ENCODE results near the gene DDR1. TPM values are rescaled to one million over a fixed set of nuclear protein-coding genes. Genes with fewer than 3 reads are reported as not detected.

Gene DDR1
- total and polyA plus RNA-seq, 2 experiments from 2014 or later = 58.3 to 154 TPM

DNA sequence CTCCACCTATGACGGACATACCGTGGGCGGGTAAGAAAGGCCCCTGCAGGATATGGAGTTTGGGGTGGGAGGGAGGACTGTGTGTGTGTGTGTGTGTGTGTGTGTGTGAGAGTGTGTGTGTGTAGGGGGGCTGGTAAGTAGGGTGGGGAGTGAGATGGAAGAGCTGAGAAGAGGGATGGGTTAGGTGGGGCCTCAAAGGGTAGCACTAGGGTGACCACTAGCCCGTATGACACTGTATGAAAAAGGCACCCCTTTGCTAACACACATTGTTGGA lies 7.1 kb downstream of the DDR1 start:
- H3K36me3 ChIP-seq (ENCODE audit: insufficient read depth) = peaks cover 9% of the 10 kb centered on the region
- no peak overlapping the region; the same call in 2 of the 3 replicates for H3K4me3 Mint-ChIP-seq
- ATAC-seq (no peak), DNase-seq (ENCODE audit: low spot score) (no peak)
- H3F3A ChIP-seq (replicated peaks; ENCODE audit: low read depth) = 0 out of 2 replicates have a peak, but pooled peaks cover 3% of the 10 kb centered on the region
- no peaks in the 10 kb centered on the region for H3K27me3 ChIP-seq (ENCODE audit: insufficient read depth)
- H3K4me3 ChIP-seq = no peak overlapping the region
- no peak overlapping the region for H3K27ac ChIP-seq (ENCODE audit: low read depth)
- H3K4me1 Mint-ChIP-seq = peaks cover 37% of the 10 kb centered on the region
- H3K79me2 ChIP-seq (replicated peaks; ENCODE audit: insufficient read depth) = peaks cover 36% of the 10 kb centered on the region
- no peak for TF ChIP-seq JUNB (IDR thresholded peaks at IDR 0.05; ENCODE audit: unreplicated experiment)
- TF ChIP-seq ZNF114 (CRISPR knock-in tag; IDR thresholded peaks at IDR 0.05) = no peak
- no peak for TF ChIP-seq NANOG (IDR thresholded peaks at IDR 0.05; ENCODE audit: borderline replicate concordance)
- TF ChIP-seq, protein P1, sequence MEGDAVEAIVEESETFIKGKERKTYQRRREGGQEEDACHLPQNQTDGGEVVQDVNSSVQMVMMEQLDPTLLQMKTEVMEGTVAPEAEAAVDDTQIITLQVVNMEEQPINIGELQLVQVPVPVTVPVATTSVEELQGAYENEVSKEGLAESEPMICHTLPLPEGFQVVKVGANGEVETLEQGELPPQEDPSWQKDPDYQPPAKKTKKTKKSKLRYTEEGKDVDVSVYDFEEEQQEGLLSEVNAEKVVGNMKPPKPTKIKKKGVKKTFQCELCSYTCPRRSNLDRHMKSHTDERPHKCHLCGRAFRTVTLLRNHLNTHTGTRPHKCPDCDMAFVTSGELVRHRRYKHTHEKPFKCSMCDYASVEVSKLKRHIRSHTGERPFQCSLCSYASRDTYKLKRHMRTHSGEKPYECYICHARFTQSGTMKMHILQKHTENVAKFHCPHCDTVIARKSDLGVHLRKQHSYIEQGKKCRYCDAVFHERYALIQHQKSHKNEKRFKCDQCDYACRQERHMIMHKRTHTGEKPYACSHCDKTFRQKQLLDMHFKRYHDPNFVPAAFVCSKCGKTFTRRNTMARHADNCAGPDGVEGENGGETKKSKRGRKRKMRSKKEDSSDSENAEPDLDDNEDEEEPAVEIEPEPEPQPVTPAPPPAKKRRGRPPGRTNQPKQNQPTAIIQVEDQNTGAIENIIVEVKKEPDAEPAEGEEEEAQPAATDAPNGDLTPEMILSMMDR (conservative IDR thresholded peaks at IDR 0.05; ENCODE audit: low read depth in 2 of 2) = no peak
- TF ChIP-seq POLR2AphosphoS5 (IDR thresholded peaks at IDR 0.05; ENCODE audit: low read depth) = no peak
- TF ChIP-seq, protein P2, sequence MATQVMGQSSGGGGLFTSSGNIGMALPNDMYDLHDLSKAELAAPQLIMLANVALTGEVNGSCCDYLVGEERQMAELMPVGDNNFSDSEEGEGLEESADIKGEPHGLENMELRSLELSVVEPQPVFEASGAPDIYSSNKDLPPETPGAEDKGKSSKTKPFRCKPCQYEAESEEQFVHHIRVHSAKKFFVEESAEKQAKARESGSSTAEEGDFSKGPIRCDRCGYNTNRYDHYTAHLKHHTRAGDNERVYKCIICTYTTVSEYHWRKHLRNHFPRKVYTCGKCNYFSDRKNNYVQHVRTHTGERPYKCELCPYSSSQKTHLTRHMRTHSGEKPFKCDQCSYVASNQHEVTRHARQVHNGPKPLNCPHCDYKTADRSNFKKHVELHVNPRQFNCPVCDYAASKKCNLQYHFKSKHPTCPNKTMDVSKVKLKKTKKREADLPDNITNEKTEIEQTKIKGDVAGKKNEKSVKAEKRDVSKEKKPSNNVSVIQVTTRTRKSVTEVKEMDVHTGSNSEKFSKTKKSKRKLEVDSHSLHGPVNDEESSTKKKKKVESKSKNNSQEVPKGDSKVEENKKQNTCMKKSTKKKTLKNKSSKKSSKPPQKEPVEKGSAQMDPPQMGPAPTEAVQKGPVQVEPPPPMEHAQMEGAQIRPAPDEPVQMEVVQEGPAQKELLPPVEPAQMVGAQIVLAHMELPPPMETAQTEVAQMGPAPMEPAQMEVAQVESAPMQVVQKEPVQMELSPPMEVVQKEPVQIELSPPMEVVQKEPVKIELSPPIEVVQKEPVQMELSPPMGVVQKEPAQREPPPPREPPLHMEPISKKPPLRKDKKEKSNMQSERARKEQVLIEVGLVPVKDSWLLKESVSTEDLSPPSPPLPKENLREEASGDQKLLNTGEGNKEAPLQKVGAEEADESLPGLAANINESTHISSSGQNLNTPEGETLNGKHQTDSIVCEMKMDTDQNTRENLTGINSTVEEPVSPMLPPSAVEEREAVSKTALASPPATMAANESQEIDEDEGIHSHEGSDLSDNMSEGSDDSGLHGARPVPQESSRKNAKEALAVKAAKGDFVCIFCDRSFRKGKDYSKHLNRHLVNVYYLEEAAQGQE (IDR thresholded peaks at IDR 0.05; ENCODE audit: unreplicated experiment) = no peak
- TF ChIP-seq ZNF331 (CRISPR knock-in tag; IDR thresholded peaks at IDR 0.05; ENCODE audit: low read depth) = no peak
- no peak for TF ChIP-seq EZH2phosphoT487 (IDR thresholded peaks at IDR 0.05; ENCODE audit: unreplicated experiment)
- TF ChIP-seq CREB1 (CRISPR knock-in tag; IDR thresholded peaks at IDR 0.05; ENCODE audit: low read depth) = no peak
- TF ChIP-seq, protein P3, sequence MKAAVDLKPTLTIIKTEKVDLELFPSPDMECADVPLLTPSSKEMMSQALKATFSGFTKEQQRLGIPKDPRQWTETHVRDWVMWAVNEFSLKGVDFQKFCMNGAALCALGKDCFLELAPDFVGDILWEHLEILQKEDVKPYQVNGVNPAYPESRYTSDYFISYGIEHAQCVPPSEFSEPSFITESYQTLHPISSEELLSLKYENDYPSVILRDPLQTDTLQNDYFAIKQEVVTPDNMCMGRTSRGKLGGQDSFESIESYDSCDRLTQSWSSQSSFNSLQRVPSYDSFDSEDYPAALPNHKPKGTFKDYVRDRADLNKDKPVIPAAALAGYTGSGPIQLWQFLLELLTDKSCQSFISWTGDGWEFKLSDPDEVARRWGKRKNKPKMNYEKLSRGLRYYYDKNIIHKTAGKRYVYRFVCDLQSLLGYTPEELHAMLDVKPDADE (IDR thresholded peaks at IDR 0.05) = no peak
- TF ChIP-seq EZH2 (IDR thresholded peaks at IDR 0.05; ENCODE audit: low read depth, unreplicated experiment) = no peak
- TF ChIP-seq, protein P4, sequence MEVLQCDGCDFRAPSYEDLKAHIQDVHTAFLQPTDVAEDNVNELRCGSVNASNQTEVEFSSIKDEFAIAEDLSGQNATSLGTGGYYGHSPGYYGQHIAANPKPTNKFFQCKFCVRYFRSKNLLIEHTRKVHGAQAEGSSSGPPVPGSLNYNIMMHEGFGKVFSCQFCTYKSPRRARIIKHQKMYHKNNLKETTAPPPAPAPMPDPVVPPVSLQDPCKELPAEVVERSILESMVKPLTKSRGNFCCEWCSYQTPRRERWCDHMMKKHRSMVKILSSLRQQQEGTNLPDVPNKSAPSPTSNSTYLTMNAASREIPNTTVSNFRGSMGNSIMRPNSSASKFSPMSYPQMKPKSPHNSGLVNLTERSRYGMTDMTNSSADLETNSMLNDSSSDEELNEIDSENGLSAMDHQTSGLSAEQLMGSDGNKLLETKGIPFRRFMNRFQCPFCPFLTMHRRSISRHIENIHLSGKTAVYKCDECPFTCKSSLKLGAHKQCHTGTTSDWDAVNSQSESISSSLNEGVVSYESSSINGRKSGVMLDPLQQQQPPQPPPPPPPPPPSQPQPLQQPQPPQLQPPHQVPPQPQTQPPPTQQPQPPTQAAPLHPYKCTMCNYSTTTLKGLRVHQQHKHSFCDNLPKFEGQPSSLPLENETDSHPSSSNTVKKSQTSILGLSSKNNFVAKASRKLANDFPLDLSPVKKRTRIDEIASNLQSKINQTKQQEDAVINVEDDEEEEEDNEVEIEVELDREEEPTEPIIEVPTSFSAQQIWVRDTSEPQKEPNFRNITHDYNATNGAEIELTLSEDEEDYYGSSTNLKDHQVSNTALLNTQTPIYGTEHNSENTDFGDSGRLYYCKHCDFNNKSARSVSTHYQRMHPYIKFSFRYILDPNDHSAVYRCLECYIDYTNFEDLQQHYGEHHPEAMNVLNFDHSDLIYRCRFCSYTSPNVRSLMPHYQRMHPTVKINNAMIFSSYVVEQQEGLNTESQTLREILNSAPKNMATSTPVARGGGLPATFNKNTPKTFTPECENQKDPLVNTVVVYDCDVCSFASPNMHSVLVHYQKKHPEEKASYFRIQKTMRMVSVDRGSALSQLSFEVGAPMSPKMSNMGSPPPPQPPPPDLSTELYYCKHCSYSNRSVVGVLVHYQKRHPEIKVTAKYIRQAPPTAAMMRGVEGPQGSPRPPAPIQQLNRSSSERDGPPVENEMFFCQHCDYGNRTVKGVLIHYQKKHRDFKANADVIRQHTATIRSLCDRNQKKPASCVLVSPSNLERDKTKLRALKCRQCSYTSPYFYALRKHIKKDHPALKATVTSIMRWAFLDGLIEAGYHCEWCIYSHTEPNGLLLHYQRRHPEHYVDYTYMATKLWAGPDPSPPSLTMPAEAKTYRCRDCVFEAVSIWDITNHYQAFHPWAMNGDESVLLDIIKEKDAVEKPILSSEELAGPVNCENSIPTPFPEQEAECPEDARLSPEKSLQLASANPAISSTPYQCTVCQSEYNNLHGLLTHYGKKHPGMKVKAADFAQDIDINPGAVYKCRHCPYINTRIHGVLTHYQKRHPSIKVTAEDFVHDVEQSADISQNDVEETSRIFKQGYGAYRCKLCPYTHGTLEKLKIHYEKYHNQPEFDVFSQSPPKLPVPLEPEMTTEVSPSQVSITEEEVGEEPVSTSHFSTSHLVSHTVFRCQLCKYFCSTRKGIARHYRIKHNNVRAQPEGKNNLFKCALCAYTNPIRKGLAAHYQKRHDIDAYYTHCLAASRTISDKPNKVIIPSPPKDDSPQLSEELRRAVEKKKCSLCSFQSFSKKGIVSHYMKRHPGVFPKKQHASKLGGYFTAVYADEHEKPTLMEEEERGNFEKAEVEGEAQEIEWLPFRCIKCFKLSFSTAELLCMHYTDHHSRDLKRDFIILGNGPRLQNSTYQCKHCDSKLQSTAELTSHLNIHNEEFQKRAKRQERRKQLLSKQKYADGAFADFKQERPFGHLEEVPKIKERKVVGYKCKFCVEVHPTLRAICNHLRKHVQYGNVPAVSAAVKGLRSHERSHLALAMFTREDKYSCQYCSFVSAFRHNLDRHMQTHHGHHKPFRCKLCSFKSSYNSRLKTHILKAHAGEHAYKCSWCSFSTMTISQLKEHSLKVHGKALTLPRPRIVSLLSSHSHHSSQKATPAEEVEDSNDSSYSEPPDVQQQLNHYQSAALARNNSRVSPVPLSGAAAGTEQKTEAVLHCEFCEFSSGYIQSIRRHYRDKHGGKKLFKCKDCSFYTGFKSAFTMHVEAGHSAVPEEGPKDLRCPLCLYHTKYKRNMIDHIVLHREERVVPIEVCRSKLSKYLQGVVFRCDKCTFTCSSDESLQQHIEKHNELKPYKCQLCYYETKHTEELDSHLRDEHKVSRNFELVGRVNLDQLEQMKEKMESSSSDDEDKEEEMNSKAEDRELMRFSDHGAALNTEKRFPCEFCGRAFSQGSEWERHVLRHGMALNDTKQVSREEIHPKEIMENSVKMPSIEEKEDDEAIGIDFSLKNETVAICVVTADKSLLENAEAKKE (CRISPR knock-in tag; IDR thresholded peaks at IDR 0.05) = no peak
- TF ChIP-seq STAT1 (IDR thresholded peaks at IDR 0.05; ENCODE audit: unreplicated experiment) = no peak
- H3K27ac Mint-ChIP-seq = no peak overlapping the region
- no peak overlapping the region for H3K4me2 ChIP-seq
- peaks cover 14% of the 10 kb centered on the region for H4K20me1 ChIP-seq (replicated peaks; ENCODE audit: insufficient read depth)
- peaks cover 63% of the 10 kb centered on the region for H3K36me3 Mint-ChIP-seq (ENCODE audit: low read depth)
- H3K9me2 ChIP-seq (ENCODE audit: insufficient read depth) = no peaks in the 10 kb centered on the region
- H2AFZ ChIP-seq = no peak overlapping the region
- H3K9me3 Mint-ChIP-seq = no peaks in the 10 kb centered on the region
- peaks cover 3% of the 10 kb centered on the region for H3K27me3 Mint-ChIP-seq (ENCODE audit: insufficient read depth, low read depth, poor library complexity)
- peaks cover 12% of the 10 kb centered on the region for H3K4me1 ChIP-seq (ENCODE audit: insufficient read depth)

Measured in GM23338 (cell line).